SW 1271 (cell line): ENCODE measurements around the gene CPN2.

Experiments used
- DNase-seq, 2 experiments: peaks; one replicate each; lab custom pipeline; 2025; lab: John Stamatoyannopoulos, UW

CPN2 gene

DNA sequence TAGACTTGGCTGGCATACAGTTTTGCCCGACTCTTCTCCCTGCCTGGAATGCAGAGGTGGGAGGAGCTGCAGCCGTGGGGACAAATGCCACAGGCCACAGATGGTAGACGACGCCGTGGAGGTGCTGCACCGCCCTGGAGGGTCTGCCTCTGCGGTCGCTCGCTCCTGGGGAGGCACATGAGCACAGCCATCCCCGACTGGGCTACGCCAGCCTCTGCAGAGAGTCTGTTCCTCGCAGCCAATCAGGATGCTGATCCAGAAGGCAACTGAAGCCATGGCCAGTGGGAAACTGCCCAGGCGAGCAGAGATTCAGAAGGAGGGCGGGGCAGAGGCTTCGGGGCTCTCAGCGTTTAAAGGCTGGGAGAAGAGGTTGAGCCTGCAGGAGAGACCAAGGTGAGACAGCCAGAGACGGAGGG lies 30.3 kb upstream of the CPN2 start:
- no peak for DNase-seq

DNA sequence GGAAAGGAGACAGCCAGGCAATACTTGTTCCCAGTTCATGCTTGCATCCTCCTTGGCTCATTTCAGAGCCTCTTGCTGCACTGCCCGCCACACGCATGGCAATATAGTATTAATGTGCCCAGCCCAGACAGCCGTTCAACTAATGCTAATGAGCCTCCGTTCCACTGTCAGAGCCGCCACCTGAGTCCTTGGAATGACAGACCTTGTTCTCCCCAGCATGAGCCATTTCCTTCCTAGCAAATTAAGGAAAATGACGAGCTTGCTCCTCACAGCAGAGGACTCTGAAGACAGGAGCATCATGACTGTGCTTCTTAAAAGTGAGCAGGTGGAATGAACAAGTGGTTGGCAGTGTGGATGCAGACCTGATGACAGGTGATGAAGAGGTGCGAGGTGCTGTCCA lies 29.2 kb upstream of the CPN2 start:
- DNase-seq: no peak

DNA sequence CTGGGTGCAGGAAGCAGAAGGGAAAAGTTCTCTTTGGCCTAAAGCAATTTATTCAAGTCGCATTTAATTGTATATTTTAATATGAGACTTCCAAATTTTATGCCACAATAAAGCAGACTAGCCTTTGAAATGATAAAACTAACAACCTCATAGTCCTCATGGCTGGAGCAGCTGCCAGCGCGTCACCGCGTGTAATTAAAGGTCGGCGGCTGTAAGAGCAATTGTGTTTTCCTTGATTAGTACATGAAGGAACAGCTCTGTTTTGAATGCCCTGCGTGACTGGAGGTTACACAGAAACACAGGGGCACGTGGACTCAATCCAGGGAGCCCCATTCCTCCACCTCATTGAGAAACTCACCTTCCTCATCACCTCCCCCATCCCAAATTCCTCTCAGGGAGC lies 28.5 kb upstream of the CPN2 start:
- DNase-seq: no peak

DNA sequence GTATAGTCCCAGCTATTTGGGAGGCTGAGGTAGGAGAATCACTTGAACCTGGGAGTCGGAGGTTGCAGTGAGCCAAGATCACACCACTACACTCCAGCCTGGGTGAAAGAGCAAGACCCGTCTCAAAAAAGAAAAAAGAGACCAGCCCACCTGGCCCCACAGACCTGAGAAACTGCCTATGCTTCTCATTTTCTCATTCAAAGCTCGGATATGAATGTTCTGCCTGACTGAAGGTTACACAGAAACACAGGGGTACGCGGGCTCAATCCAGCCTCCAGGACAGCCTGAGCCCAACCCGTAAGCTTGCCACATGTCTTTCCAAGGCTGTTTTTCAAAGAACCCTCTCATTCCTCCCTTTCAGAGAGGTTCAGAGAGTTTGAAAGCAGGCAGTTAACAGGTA lies 28.1 kb upstream of the CPN2 start:
- no peak for DNase-seq

DNA sequence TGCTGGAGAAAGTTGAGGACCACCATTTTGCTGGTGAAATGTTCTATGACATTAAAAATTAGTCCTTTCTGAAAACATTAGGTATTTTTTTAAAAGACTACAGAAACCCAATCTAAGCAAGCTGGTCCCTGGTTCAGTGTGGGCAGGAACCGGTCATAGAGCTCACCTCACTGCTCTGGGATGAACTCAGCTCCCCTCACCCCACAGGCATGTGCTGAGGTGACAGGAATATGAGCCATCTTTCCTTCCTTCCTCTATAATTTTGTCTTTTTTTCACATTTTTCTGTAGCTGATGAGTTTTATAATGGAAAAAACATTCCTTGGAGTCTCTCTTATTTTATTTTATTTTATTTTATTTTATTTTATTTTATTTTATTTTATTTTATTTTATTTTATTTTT lies 26.6 kb upstream of the CPN2 start:
- DNase-seq: no peak

DNA sequence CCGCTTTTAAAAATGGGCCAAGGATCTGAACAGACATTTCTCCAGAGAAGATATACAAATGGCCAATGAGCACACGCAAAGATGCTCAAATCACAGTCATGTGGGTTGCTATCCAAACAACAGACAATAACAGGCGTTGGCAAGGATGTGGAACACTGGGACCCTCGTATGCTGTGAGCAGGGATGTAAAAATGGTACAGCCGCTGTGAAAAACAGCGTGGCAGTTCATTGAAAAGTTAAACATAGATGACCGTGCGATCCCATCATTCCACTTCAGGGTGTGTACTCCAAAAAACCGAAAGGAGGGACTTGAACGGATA lies 25.1 kb upstream of the CPN2 start:
- DNase-seq: no peak

DNA sequence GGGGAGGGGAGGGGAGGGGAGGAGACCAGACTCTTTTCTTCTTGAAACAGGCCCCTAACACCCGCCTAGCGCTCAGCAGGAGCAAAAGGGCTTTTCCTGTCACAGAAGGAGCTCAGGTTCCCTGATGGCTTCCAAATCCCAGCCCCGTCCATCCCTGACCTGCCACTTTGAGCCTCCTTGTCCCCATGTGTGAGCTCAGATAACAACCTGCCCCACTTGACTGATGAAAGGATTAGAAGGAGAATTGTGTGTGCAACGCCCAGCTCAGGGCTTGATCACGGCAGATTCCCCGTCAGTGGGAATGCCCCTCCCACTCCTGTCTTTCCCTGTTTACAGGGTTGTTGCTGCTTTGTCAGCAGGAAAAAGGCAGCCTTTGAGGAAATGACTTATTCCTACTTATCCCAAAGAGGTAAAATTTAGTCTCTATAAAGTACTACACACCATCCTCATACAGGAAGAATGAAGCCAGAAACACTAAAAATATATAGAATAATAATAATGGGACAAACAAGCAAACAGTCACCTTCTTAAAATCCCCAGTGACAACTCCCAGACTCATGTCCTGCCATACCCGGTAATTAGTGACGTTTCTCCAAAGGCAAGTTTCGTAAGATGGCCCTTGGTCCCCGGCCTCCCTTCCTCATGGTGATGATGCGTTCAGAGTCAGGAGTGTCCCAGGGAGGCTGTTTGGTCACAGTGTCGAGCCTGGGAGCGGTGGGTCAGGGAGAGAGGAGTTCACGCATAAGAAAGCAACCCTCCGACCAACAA lies 24.5 kb upstream of the CPN2 start:
- no peak for DNase-seq

DNA sequence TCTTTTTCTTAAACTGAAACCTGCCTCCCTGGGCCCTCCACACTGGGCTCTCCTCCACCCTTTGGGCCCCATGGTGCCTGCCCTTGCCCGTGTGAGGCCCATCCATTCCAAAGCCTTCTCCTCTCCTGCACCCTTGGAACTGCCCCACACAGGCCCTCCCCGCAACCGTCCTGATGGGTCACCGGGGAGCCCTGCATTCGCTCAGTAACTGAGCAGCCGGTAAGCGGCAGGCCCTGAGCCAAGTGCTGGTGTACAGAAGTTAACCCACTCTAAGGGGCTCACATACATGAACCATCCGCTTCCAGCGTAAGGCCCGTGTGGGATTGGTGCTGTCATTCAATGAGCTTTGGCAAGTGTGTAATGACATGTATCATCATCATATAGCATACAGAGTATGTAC lies 23.8 kb upstream of the CPN2 start:
- DNase-seq: no peak

DNA sequence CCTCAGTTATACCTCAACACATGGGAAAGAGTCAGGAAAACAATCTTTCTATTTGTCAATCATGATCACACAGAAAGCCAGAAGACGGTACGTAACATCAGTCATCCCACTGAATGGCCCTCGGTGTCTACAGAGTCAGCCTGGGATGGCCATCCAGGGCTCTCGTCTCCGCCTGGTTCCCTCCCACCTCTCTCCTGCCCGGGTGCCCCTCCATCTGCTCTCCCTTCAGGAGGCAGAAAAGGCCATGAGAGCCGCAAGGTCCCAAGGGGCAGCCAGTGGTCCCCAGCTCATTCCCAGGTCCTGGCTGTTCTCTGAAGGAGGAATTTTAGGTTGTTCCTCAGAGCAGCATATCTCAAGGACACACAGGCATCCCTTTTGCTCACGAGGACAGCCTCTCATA lies 22.8 kb upstream of the CPN2 start:
- DNase-seq: no peak

DNA sequence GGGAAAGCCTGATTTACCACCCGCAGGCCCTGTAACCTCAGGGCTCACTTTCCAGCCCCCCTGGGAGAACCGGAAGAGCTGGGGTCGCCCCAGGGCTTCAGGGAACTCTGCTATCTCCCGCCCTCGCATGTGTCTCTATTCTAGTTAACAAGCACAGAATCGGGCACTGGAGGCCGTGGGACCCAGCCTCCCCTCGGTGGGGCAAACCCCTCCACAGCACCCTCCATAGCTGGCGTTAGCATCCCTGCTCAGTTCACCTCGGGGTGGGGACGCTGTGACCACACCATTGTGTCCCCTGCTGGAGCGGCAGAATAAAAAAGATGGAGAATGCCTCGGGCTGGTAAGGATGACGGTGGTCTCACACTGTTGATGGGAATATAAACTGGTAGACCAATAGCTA lies 21.9 kb upstream of the CPN2 start:
- DNase-seq: no peak

DNA sequence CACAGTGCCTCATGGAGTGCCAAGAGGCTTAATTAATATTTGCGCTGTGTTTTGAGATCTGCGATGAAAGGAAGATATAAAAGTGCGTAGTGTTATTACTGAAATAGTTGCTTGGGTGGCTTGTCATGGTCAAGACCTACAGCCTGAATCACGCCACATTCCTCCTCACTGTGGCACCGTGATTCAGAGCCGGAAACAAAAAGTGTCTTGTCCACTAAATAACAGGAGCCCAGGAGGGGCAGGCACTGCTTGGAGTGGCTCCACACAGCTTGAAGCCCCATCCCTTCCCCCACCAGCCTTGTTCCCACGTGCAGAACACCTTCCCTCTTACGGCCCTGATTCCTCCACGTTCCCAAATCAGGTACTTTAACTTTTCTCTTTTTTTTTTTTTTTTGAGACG lies 19.6 kb upstream of the CPN2 start:
- DNase-seq: no peak

DNA sequence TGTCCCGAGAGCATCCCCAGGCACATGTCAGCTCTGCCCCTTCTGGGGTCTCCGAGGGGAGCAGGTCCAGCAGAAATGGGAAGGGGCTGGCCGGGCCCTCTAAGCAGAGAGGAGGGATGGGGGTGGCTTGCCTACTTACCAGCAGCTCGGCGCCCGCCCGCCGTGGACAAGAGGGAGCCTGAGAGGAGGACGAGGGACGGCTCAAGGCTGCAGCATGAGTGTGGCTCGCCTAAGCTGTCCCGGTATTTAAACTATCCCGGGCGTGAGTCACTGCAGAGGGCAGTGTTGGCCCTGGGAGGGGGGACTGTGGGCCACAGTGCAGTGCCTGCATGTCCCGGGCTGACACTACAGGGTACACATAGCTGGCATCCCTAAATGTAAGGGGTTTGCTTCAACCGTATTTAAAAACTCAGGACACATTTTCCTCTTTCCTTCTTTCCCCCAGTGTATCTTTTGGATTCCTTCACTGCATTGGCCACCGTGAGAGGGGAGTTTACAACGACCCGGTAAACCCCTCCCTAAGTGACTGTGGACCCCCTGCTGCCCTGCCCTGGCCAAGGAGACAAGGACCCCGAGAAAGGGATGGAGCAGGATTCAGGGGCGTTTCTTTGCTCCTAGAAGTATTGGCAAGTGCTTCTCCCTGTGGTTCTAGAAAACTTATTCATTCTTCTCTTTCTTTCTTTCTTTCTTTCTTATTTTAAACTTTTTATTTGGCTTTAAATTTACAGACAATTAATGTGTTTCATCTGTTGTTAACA lies 18.6 kb upstream of the CPN2 start, which contains the start of gene LRRC15:
Gene LRRC15 (minus strand): TSS at position 222 of the 758 bp plus-strand sequence. CDS start 8,700 bp downstream, outside the sequence.
- no peak for DNase-seq

DNA sequence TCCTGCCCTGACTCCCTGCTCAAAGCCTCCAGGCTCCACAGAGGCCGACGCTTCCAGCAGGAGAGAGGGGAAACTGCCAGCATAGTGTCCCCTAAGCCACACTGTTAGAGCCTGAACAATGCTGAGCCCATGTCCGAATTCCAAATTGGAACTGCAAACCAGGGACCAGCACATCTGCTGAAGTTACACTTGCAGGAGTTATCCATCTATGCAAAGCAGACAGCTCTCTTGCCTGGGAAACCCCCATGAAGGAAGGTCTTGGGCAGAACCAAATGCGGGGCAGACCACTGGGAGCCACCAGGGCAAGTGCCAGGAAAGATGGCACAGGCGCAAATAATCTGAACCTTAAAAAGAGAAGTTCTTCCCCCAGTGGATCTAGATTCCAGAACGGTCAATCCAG lies 17.8 kb upstream of the CPN2 start:
- no peak for DNase-seq

DNA sequence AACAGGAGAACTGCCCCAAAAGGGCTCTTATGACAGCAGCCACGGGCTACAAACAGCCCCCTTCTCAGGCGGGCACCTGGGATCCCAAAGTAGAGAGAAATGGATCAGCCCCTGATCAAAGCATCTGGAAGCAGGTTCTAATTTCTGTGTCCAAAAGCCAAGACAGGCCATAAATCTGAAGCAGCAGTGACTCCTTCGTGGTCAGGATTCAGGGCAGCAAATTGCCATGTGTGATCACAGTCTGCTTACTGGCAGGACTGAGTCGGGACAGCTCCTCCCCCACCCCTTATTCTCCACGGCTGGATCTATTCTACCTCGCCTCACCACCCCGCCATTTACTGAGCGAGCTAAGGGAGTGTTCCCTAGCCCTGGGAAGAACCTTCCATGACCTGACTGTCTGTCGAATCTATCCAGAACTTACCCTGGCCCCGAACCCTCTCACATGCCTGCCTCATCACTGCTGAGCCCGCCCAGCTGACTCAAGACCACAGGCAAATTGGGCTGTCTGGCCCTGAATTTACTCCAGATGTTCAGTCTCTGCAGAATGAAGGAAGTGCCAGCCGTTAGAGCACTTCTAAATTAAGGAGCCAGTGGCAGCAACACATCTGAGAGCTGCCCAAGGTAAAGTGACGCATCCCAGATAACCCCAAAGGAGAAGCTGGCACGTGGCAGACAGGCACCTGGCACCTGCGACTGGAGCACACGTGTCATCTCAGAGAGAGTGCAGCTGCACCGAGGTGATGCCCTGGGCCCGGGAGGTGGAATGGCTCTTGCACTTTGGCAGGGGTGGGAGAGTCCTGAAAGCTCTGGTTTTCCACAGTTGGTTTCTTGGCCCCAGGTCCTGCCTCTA lies 17.1 kb upstream of the CPN2 start:
- DNase-seq: no peak

DNA sequence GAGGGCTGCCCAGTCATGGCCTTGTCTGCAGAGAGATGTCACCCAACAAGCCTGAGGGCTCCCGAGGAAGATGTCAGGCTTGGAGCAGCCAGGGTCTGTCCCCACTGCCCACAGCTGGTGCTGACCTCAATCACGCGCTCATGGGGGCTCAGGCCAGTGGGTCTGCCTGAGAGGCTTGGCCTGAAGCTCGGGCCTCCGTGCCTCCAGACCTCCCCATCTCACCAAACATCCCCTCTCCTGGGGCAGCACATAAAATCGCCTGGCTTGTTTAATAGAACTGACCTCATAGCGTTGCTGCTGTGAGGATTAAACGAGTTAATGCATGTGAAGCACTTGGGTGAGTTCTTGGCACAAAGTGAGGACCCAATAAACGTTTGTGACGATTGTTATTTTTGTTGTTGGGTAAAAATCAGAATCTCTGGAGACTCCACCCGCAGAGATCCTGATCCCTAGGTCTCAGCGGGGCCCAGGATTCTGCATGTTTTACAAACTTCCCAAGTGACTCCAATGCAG lies 14.9 kb upstream of the CPN2 start:
- no peak for DNase-seq

DNA sequence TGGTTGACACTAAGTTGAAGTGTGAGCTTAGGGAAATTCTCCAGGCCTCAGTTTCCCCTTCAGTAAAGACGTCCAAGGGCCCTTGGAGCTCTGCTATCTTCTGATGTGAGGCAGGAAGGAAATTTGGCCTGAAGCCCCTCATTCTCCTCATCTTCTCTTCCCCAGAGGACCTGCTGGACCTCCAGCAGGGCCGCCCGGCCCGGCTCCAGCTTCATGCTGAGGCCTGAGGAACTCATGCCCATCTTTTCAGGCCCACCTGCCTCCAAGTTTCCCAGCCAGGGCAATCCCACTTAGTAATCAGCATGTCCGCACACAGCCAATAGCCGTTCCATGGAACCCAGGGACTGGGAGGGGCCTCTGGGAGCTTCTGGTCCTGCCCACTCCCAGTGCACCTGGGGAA lies 14.4 kb upstream of the CPN2 start:
- no peak for DNase-seq

DNA sequence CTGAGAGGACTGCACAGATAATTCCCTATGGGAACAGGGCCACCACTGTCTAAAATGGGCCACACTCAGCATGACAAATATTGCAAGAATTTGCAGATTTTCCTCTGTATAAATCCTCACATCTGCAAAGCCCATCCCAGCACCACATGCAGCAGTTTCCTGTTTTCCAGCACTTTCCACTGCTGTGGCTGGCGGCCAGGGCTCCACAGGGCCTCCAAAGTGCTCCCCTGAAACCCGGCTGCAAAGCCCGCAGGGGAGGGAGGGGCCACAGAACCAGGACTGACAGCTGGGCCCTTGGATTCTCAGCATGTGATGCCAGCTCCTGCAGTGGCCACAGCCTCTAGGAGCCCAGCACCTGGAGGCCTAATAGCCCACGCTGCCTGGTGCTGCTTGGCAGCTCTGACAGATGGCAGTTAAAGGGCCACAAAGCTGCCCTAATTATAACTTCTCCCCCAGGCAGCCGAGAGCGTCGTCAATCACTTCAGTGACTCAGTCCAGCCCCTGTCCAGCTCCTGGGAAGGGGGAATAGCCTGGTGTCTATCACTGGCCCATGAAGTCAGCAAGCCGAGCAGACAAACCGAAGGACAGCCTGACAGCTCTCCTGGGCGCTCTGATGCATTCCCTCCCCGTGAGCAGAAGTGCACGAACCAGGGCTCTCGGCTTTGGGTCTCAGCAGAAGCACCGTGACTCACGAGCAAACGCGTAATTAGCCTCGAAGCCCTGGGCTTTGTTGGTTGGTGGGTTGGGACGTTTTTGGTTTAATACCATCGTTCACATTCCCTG lies 13.7 kb upstream of the CPN2 start:
- DNase-seq: no peak

DNA sequence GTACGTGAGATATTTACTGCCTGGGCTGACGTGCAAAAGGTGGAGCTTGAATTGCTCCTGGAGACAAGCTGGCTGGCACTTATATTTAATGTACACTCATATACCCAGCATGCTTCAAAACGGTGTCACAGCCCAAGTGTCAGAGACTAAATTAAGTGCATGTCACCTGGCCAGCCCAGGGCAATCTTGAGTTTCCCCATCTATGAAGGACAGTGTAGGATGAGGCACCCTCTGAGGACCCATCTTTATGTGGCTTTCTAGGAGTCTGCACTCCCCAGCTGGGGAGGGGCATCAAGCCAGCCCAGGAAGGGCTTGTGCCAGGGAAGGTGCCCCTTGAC lies 13.2 kb upstream of the CPN2 start:
- no peak for DNase-seq

DNA sequence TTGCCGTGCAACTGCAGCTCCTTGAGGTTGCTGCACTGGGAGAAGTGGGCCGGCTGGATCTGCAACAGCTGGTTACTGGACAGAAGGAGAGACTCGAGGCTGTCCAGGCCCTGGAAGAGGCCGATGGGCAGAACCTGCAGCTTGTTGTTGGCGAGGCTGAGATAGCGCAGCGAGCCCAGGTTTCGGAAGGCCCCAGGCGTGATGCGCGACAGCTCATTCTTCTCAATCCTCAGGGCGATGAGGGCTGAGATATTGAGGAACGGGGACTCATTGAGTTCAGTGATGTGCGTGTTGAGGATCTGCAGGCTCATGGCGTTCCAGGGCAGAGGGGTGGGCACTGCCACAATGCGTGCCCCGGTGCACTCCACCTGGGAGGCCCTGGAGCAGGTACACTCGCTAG lies 9.4 kb upstream of the CPN2 start:
- DNase-seq: no peak

DNA sequence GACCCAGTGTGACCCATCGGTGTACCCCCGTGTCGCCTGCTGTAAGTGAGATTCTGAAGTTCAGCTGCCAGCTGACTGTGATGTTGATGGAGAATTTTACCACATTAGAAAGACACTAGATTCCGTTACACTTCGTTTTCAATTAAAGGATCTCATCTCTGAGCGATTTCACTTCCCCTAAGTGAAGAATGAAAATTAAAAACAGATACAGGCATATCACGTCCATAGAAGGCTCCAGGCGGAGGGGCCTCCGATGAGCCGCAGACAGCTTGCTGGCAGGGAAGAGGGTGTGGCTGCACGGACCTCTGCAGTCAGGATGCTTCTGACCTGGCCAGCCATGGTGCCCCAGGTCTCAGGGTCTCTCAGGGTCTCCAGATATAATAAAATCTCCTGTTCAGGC lies 6.6 kb upstream of the CPN2 start:
- no peak for DNase-seq

DNA sequence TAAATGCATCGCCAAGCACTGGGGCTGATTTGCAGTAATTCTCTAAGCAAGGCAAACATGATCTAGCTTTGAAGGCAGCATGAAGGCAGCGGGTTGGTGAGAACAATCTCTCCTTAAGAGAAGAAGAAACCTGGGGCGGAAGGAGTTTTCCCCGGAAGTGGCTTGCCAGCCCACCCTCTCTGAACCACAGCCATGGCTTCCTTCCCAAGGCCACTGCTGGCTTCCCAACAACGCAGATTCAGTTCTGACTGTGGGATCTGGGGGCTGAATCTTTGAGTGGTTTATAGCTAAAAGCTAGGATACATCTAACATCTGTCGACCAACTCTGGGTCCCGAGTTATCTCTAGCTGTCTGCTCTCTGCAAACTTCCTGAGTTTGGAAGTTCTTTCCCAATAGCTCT lies 4.3 kb upstream of the CPN2 start:
- no peak for DNase-seq

DNA sequence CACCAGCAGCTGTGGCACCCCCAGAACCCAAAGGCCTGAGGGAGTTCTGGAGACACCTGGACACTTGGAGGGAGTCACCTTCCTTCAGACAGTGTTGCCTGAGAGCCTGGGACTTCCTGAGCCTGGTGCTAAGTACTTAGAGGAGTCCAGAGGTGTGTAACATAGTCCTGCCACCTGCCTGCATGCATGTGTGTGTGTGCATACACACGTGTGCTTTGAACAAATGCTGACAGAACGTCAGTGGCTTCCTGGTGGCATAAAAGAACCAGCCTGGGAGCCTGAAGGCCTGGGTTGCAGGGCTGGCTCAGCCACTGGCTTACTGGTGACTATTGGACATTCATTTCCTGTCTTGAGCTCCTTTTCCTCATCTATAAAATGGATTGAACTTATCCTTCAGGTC lies 3.2 kb upstream of the CPN2 start:
- DNase-seq: no peak
